ENCODE data around the gene UBE2E2.

The UBE2E2 gene

DNA sequence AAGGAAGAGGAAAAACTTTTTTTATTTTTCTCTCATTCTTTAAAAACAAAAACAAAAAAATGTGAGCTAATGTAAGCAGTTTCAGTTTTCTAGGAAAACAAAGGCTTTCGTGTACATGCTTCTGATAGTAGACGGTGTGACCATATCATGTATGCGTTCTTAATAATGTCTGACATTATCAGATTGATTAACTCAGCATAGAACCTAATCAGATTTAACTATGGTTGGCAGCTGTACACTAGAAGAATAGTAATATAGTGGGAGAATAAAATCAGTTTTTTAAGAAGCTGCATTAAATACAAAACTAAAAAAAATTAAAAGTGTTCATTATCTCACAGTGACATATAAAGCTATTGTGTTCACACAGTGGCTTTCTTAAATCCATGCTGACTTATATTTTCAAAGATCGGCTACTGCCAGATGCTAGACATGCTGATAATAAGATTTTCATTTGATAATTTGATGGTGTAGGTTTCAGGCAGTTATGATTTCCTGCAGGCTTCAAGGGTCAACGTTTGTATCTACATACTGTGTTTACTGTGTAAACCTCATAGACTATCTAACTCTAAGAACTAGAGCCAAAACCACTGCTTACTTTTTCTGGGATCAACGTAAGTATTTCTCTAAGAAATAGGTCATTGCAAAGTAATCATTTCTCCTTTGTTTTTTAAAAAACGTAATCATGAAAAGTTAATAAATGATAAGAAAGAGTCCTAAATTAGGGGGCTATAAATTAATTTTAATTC is 74.0 kb downstream of the UBE2E2 start:
- DNase-seq (ENCODE audit: low spot score): no peak

GRCh38 chr3:23277688-23278087 is 74.6 kb downstream of the UBE2E2 start:
- no peak for DNase-seq (ENCODE audit: low spot score)

DNA sequence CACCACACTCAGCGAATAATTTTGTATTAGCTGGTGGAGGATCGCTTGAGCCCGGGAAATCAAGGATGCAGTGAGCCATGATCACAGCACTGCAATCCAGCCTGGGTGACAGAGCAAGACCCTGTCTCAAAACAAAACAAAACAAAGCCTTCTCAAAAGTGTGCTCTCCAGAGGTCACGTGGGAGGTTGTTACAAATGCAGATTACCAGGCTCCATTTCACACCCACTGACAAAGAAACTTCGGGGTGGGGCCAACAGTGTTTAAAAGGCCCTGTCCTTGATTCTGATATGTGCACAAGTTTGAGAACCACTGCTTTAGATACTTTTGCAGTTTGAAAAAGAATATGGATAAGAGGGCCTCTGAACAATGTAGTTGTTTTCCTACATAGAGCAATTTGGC is 80.5 kb downstream of the UBE2E2 start:
- DNase-seq (ENCODE audit: low spot score): no peak

GRCh38 chr3:23288286-23288685 is 85.2 kb downstream of the UBE2E2 start:
- DNase-seq (ENCODE audit: low spot score): no peak

- no peak for DNase-seq (ENCODE audit: low spot score)
These were observed 85.6 kb downstream of the UBE2E2 start for GRCh38 chr3:23288715-23289114.

- no peak for DNase-seq (ENCODE audit: low spot score)
These were observed 89.3 kb downstream of the UBE2E2 start for GRCh38 chr3:23292432-23292831.

GRCh38 chr3:23294770-23295387 is 91.8 kb downstream of the UBE2E2 start:
- no peak for DNase-seq (ENCODE audit: low spot score)

DNA sequence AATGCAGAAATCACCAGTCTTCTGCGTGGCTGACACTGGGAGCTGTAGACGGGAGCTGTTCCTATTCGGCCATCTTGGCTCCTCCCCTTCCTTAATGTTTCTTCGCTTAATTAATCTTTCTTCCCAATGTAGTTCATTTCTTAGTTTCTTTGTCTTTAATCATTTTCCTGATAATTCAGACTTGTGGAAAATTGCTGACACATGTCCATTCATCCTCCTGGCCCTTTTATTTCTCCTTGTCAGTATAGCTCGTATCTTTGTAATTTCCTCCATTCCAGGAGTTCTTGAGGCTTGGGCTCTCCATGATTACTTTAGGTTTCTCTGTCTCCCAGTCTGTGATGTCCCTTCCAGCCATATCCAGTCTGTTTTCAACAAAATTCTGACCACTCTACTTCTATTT is 98.7 kb downstream of the UBE2E2 start:
- no peak for DNase-seq (ENCODE audit: low spot score)

GRCh38 chr3:23302271-23302670 is 99.1 kb downstream of the UBE2E2 start:
- no peak for DNase-seq (ENCODE audit: low spot score)

GRCh38 chr3:23303601-23304217 is 100.6 kb downstream of the UBE2E2 start:
- no peak for DNase-seq (ENCODE audit: low spot score)

DNA sequence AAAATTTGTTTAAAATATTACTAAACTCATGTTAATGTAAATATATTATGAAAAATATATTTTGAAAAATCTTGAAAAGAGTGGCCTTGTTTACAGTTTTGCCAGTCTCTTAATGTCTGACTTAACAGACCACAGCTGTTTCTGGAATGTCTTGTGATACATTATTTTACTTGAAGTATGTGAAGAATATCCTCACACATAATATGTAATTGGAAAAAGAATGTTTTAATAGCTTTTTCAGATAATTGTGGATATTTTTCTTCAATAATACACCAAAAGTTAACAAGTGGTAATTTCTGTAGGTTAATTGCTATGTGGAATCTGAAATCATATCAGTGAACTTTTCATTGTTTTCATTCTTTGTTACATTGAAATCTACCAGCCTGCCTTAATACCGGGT is 101.3 kb downstream of the UBE2E2 start:
- DNase-seq (ENCODE audit: low spot score): no peak

GRCh38 chr3:23308986-23309625 is 106.0 kb downstream of the UBE2E2 start:
- DNase-seq (ENCODE audit: low spot score): no peak

GRCh38 chr3:23312866-23313265 is 109.7 kb downstream of the UBE2E2 start:
- DNase-seq (ENCODE audit: low spot score): no peak

- DNase-seq (ENCODE audit: low spot score): no peak
These were observed 112.0 kb downstream of the UBE2E2 start for GRCh38 chr3:23314981-23315762.

GRCh38 chr3:23316924-23317323 is 113.8 kb downstream of the UBE2E2 start:
- DNase-seq (ENCODE audit: low spot score): no peak

- DNase-seq (ENCODE audit: low spot score): no peak
These were observed 116.5 kb downstream of the UBE2E2 start for GRCh38 chr3:23319366-23320312.

- no peak for DNase-seq (ENCODE audit: low spot score)
These were observed 117.8 kb downstream of the UBE2E2 start for GRCh38 chr3:23320586-23321570.

DNA sequence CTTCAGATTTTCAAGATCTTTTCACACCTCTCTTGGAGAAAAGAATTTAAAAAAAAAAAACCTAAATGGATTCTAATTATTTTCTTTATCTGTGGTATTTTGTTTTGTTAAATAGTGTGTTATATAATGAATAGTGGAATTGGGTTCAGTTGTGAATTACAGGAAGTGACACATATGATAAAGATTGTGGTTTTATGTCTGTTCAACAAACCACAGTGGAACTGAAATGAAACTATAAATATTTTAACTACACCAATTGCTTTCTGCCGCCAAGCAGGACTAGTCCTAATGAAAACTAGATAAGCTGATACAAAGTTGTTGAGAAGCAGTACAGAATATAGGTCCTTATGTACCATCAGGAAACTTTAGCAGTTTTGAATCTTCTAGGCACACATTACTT is 121.6 kb downstream of the UBE2E2 start:
- DNase-seq (ENCODE audit: low spot score): no peak

DNA sequence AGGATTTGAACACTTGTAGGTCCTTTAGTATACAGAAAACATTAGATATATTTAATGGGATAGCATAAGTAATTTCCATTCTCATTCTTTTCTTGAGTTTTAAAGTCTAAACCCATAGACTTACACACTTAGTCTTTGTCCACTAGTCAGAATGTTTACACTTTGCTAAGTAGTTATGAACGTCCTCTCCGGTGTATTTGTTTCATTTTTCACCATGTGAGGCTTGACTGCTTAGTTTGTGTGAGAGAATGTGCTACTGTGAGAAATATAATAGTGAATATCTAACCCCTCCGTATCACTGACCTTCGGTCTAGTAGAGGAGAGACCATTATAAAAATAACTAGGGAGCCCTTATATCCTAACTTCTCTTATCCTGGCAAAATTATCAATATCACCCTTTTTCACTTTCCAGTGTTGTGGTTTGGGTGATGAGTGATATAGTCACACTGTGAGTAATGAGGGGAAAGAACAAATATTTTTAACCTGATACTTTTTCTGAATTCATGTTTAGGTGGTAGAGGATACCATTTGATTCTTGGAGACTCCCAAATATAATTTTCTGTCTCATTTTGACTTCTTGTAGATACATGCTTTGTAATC is 122.4 kb downstream of the UBE2E2 start:
- DNase-seq (ENCODE audit: low spot score): no peak
